ENCODE results near the gene POLR3K.

DNA sequence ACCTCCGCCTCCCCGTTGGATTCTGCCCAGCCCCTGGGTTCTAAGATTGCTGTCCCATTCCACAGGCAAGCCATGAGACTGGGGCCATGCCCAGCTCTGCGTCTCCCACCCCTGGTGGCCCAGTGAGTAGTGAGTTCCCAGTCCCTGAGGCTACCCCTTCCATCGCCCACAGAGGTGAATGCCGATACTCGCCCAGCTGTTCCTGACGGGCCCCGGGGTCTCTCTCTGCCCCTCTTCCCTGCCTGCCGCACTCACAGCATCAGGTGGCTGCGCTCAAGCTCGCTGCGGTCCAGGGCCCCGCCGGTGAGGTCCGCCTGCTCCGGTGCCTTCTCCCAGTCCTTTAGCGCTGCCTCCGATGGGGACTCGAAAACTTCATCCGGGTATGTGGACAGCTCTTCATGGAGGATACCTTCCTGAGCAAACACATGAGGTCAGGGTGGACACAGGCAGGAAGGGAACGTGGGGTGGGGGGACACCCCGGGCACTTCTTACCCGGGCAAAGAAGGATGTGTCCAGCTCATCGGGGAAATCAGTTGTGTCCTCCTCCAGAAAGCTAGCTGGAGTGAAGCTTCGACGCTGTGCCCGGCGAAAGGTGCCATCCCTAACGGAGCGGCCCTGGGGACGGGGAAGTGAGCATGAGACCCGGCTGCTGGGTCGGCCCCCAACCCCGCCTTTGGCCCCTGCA, 9.0 kb upstream of the POLR3K start:
- TF ChIP-seq FOXP2 (optimal IDR thresholded peaks at IDR 0.05; ENCODE audit: borderline replicate concordance, extremely low read depth, extremely low read length, insufficient read depth), result no peak
- TF ChIP-seq, protein P1, sequence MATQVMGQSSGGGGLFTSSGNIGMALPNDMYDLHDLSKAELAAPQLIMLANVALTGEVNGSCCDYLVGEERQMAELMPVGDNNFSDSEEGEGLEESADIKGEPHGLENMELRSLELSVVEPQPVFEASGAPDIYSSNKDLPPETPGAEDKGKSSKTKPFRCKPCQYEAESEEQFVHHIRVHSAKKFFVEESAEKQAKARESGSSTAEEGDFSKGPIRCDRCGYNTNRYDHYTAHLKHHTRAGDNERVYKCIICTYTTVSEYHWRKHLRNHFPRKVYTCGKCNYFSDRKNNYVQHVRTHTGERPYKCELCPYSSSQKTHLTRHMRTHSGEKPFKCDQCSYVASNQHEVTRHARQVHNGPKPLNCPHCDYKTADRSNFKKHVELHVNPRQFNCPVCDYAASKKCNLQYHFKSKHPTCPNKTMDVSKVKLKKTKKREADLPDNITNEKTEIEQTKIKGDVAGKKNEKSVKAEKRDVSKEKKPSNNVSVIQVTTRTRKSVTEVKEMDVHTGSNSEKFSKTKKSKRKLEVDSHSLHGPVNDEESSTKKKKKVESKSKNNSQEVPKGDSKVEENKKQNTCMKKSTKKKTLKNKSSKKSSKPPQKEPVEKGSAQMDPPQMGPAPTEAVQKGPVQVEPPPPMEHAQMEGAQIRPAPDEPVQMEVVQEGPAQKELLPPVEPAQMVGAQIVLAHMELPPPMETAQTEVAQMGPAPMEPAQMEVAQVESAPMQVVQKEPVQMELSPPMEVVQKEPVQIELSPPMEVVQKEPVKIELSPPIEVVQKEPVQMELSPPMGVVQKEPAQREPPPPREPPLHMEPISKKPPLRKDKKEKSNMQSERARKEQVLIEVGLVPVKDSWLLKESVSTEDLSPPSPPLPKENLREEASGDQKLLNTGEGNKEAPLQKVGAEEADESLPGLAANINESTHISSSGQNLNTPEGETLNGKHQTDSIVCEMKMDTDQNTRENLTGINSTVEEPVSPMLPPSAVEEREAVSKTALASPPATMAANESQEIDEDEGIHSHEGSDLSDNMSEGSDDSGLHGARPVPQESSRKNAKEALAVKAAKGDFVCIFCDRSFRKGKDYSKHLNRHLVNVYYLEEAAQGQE (IDR thresholded peaks at IDR 0.05; ENCODE audit: insufficient read depth in 1 of 2, low read depth in 2 of 2, low read length in 2 of 2), result no peak

Measured in PFSK-1 (cell line).